ENCODE results near the gene EIF2S1. TPM values are rescaled to one million over a fixed set of nuclear protein-coding genes. Genes with fewer than 3 reads are reported as not detected.

Gene EIF2S1
- total RNA-seq (2022; extraction: Qiagen RNA extraction), result 225 to 410 TPM (median 236 TPM) in 5 replicates

DNA sequence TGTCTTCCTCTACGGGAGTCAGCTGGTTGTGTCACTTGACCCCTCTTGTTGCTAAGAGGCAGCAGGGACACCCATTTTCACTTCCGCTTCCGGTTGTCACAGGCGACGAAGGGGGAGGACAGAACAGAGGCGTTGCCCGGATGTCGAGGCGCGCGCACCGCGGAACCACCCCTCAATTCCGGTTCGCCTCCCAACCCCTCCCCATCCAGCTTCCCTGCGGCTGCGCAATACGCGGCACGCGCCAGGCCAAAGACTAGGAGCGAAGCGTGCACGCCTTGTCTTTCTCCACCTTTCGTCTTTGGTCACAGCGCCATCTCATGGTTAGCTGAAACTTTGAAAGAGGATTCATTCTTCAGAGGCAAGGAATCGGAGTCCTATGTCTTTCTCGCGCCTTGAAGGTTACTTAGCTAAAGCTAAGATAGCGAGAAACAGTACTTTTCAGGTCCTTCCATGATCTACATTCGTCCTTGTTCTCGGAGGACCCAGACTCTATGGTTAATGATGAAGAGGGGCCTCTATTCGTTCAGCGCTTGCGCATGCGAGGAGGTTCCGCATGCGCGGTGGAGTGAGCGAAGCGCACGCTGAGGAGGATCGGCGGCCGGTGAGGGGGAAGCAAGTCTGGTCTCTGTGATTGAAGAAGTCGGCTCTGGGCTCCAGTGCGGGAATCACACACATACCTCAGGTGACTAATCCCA, at the start of gene EIF2S1, which contains the start of gene ATP6V1D:
EIF2S1 (plus strand) TSS at position 554 of the 695 bp plus-strand sequence. CDS start 4,440 bp downstream, outside the sequence.
ATP6V1D (minus strand) TSS at position 30 of the 695 bp plus-strand sequence. CDS start 106 bp downstream, outside the sequence.

DNA sequence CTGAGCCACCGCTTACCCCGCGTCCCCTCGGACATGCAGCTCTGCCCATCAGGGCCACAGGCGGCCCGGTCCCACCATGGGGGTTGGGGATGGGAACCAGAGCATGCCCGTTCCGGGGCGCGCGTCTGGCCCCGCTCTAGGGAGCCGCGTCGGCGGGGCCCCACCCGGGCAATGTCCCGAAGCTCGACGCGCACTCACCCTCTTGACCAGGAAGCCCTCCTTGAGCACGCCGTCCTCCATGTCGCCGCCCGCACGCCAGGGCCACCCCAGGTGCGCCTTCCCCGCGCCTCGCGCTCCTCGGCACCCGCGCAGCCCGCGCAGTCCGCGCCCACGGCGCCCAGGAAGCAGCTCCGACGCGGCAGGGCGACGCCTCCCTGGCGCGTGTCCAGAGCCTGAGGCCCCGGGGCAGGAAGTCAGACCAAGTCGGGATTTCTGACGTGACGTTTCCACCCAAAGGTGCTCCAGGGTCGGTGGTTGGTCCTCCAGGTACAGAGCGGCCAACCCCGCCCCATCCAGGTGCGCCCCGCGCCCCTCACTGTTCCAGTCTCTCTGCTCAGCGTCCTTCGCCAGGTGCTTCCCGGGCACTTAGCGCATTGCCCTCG, 51.8 kb downstream of the EIF2S1 start, which contains the start of gene PLEK2:
PLEK2 (minus strand) TSS at position 346 of the 602 bp plus-strand sequence; CDS start at position 240, 106 bp downstream.

Other genes starting within 250 kb of the EIF2S1 start
- gene GARIN2, start 170.9 kb upstream of the EIF2S1 start, total RNA-seq (2022; extraction: Qiagen RNA extraction), result 0.05 to 0.08 TPM in 2 of 5 replicates, not detected in the others
- 15.2 to 17.7 TPM (median 16.3 TPM) in 5 replicates for gene PALS1, start 118.9 kb upstream of the EIF2S1 start, total RNA-seq (2022; extraction: Qiagen RNA extraction)
- gene ATP6V1D, start 524 bp upstream of the EIF2S1 start, total RNA-seq (2022; extraction: Qiagen RNA extraction), result 65.7 to 127 TPM (median 75.2 TPM) in 5 replicates
- 20.6 to 29.7 TPM (median 26.1 TPM) in 5 replicates for gene PLEK2, start 51.8 kb downstream of the EIF2S1 start, total RNA-seq (2022; extraction: Qiagen RNA extraction)
- gene TMEM229B, start 128.4 kb downstream of the EIF2S1 start, total RNA-seq (2022; extraction: Qiagen RNA extraction), result 0.11 to 0.21 TPM (median 0.16 TPM) in 5 replicates
- gene PLEKHH1, start 173.0 kb downstream of the EIF2S1 start, total RNA-seq (2022; extraction: Qiagen RNA extraction), result 3.5 to 5.1 TPM (median 4.2 TPM) in 5 replicates
- 18.4 to 21.9 TPM (median 20.7 TPM) in 5 replicates for gene PIGH, start 239.9 kb downstream of the EIF2S1 start, total RNA-seq (2022; extraction: Qiagen RNA extraction)